HepG2 (cell line): ENCODE results near the gene TAS2R50. TPM values are rescaled to one million over a fixed set of nuclear protein-coding genes. Genes with fewer than 3 reads are reported as not detected.

Source experiments
- ATAC-seq: fragments of 200-7000 bp; cut with Tn5 transposase; 3 replicates; pipeline ENCODE4 v1.9.1; 2020; ENCODE audit warnings: mild to moderate bottlenecking, moderate library complexity
- BruUV-seq: library from RNA; stranded (reverse); fragments of 400-500 nt; replicated peaks from 2 replicates; lab custom pipeline; 2021; lab: Mats Ljungman, UMichigan
- CTCF ChIA-PET: fragments of 300-600 bp; formaldehyde crosslinking; extraction: SDS; loops from one replicate; lab custom pipeline; 2021; ENCODE audit warnings: low total read pairs, inconsistent platforms, low intra/inter-chr PET ratio; lab: Yijun Ruan, JAX
- POLR2A ChIA-PET: fragments of 350-600 bp; sonication (Branson Sonifier 250); formaldehyde crosslinking; loops from one replicate; lab custom pipeline; 2020; ENCODE audit warnings: antibody characterized with exemption, inconsistent platforms; lab: Yijun Ruan, JAX
- DNase-seq: peaks from one replicate; pipeline ENCODE4 v3.0.0-alpha.2; 2015; ENCODE audit warnings: low spot score
- FAIRE-seq: peaks from 3 replicates; lab custom pipeline; 2011; peaks lifted over from hg19 to GRCh38; lab: Jason Lieb, UNC
- H2AFZ ChIP-seq: one replicate; pipeline ENCODE4 v1.6.1; 2011; ENCODE audit warnings: low read length, inconsistent platforms
- H3K27ac ChIP-seq: fragments of 300-600 bp; 3 replicates; pipeline ENCODE4 v1.8.0; 2011; ENCODE audit warnings: mixed run types, mild to moderate bottlenecking, mixed read lengths, low read length, inconsistent platforms; ENCODE audit not compliant: insufficient read depth; ENCODE audit errors: extremely low read length
- H3K27me3 ChIP-seq, 2 experiments: fragments of 200-600 bp in 1 of 2; 2 replicates in 1 of 2; 3 replicates in 1 of 2; pipeline versions ENCODE4 v1.6.0 to v1.8.0; 2011; ENCODE audit warnings: low read length in 2 of 2, mild to moderate bottlenecking in 2 of 2, moderate library complexity in 2 of 2, inconsistent platforms in 1 of 2; ENCODE audit not compliant: insufficient read depth in 2 of 2, control insufficient read depth in 1 of 2
- H3K36me3 ChIP-seq, 2 experiments: fragments of 200-600 bp in 1 of 2; replicated peaks in 1 of 2; 2 replicates in 1 of 2; 3 replicates in 1 of 2; pipeline versions ENCODE4 v1.5.1 to v1.8.0; 2011; ENCODE audit warnings: low read length in 2 of 2, inconsistent platforms in 1 of 2; ENCODE audit not compliant: insufficient read depth in 2 of 2, control insufficient read depth in 1 of 2
- H3K4me1 ChIP-seq: 2 replicates; pipeline ENCODE4 v1.5.1; 2012; ENCODE audit warnings: low read length, inconsistent platforms; ENCODE audit not compliant: insufficient read depth
- H3K4me2 ChIP-seq: 2 replicates; pipeline ENCODE4 v1.6.0; 2011; ENCODE audit warnings: low read depth, low read length, inconsistent platforms
- H3K4me3 ChIP-seq, 3 experiments: fragments of 200-600 bp in 1 of 3; sonication (generic), shearing (Covaris generic) in 1 of 3; replicated peaks in 1 of 3; 2 replicates each; pipeline ENCODE4 v1.5.1; 2011 to 2016; ENCODE audit warnings: low read length in 3 of 3, inconsistent platforms in 2 of 3, low read depth in 2 of 3, mild to moderate bottlenecking in 2 of 3, control low read depth in 1 of 3, mixed read lengths in 1 of 3; ENCODE audit not compliant: insufficient read depth in 1 of 3
- H3K79me2 ChIP-seq: one replicate; pipeline ENCODE4 v1.6.1; 2011; ENCODE audit warnings: low read length, inconsistent platforms; ENCODE audit not compliant: insufficient read depth
- H3K9ac ChIP-seq: 2 replicates; pipeline ENCODE4 v1.6.0; 2011; ENCODE audit warnings: mild to moderate bottlenecking, low read depth, low read length, inconsistent platforms; ENCODE audit not compliant: insufficient read depth
- H3K9me3 ChIP-seq: 2 replicates; pipeline ENCODE4 v1.5.1; 2012; ENCODE audit warnings: mild to moderate bottlenecking, low read length
- H4K20me1 ChIP-seq: 2 replicates; pipeline ENCODE4 v1.6.0; 2011; ENCODE audit warnings: inconsistent platforms, mild to moderate bottlenecking, low read length, moderate library complexity; ENCODE audit not compliant: insufficient read depth
- CAMTA2 ChIP-seq: sonication (generic); formaldehyde crosslinking; IDR thresholded peaks from 2 replicates; pipeline ENCODE4 v1.4.0; 2020; ENCODE audit warnings: mild to moderate bottlenecking, missing genetic modification reagents, borderline replicate concordance
- CCAR2 ChIP-seq: fragments of 200-400 bp; formaldehyde crosslinking; optimal IDR thresholded peaks from 2 replicates; pipeline ENCODE3; 2018; ENCODE audit warnings: low read depth, mild to moderate bottlenecking, low read length, moderate library complexity
- GTF2F1 ChIP-seq: fragments of 150-350 bp; IDR thresholded peaks from 2 replicates; pipeline ENCODE4 v1.6.1; 2014; ENCODE audit warnings: low read length
- GZF1 ChIP-seq: sonication (generic); formaldehyde crosslinking; IDR thresholded peaks from 2 replicates; pipeline ENCODE4 v1.5.1; 2020; ENCODE audit warnings: mild to moderate bottlenecking, missing genetic modification reagents
- HDAC1 ChIP-seq: sonication (generic); formaldehyde crosslinking; IDR thresholded peaks from 2 replicates; pipeline ENCODE4 v1.5.1; 2020; ENCODE audit warnings: mild to moderate bottlenecking, missing genetic modification reagents
- KDM4B ChIP-seq: sonication (generic); formaldehyde crosslinking; IDR thresholded peaks from 2 replicates; pipeline ENCODE4 v1.4.0; 2020; ENCODE audit warnings: missing genetic modification reagents
- PAX8 ChIP-seq: sonication (generic); formaldehyde crosslinking; IDR thresholded peaks from 2 replicates; pipeline ENCODE4 v1.8.0; 2022; ENCODE audit warnings: mild to moderate bottlenecking, missing genetic modification reagents, borderline replicate concordance
- SMAD3 ChIP-seq: sonication (generic); formaldehyde crosslinking; IDR thresholded peaks from 2 replicates; pipeline ENCODE4 v1.4.0; 2020; ENCODE audit warnings: missing genetic modification reagents
- TBX3 ChIP-seq: fragments of 450-650 bp; IDR thresholded peaks from 2 replicates; pipeline ENCODE4 v1.6.1; 2017; ENCODE audit warnings: antibody characterized with exemption, mild to moderate bottlenecking, inconsistent platforms, borderline replicate concordance
- ZBTB43 ChIP-seq: sonication (generic); formaldehyde crosslinking; conservative IDR thresholded peaks from 2 replicates; pipeline ENCODE4 v1.4.0; 2020; ENCODE audit warnings: missing genetic modification reagents
- ZFP82 ChIP-seq: sonication (generic); formaldehyde crosslinking; IDR thresholded peaks from 2 replicates; pipeline ENCODE4 v1.5.1; 2020; ENCODE audit warnings: mild to moderate bottlenecking, missing genetic modification reagents, borderline replicate concordance
- ZFP91 ChIP-seq: sonication (generic); formaldehyde crosslinking; IDR thresholded peaks from 2 replicates; pipeline ENCODE4 v1.9.0; 2022; ENCODE audit warnings: missing genetic modification reagents, mild to moderate bottlenecking, borderline replicate concordance
- ZNF263 ChIP-seq: sonication (generic); formaldehyde crosslinking; IDR thresholded peaks from 2 replicates; pipeline ENCODE4 v1.4.0; 2020; ENCODE audit warnings: missing genetic modification reagents
- ZNF563 ChIP-seq: sonication (generic); formaldehyde crosslinking; IDR thresholded peaks from 2 replicates; pipeline ENCODE4 v1.8.0; 2022; ENCODE audit warnings: mild to moderate bottlenecking, moderate library complexity, missing genetic modification reagents
- ZNF7 ChIP-seq: IDR thresholded peaks from 2 replicates; pipeline ENCODE4 v1.6.1; 2016; ENCODE audit warnings: missing biosample characterization, missing genetic modification reagents
- WGBS: methylation state at CpG from one replicate; pipeline ENCODE4 v1.1.6; 2017; ENCODE audit warnings: low lambda C conversion rate; 5-methylcytosine and 5-hydroxymethylcytosine counted together
- in situ Hi-C: cut with HindIII; loops from 2 replicates; pipeline ENCODE4 v1.10.0; 2017; ENCODE audit warnings: low pct_unique_long_range_greater_than_20kb; ENCODE audit not compliant: extremely low pct_ligation_motif_present
- intact Hi-C: fragments of 100-400 bp; cut with micrococcal nuclease; formaldehyde crosslinking; loops from one replicate; pipeline ENCODE4 v1.10.0; 2022; ENCODE audit not compliant: unreplicated experiment
- polyA plus RNA-seq, 8 experiments: library from polyadenylated mRNA; depleted of rRNA in 3 of 8; stranded (reverse) in 7 of 8; unstranded in 1 of 8; fragments of >200 nt; fragmentation: Illumina TruSeq in 4 of 8; extraction: Trizol in 4 of 8; gene quantifications; 2 replicates each; pipeline versions ENCODE4 v1.2.1 to v1.2.3, GENCODE V29; 2011 to 2016; ENCODE audit warnings: low read depth in 4 of 8, missing spikeins in 1 of 8, mixed read lengths in 1 of 8; ENCODE audit not compliant: insufficient read depth in 1 of 8
- total RNA-seq, 5 experiments: library from RNA; depleted of rRNA; stranded (reverse); fragments of >200 nt; fragmentation: Illumina TruSeq; extraction: Trizol; gene quantifications; 2 replicates each; pipeline ENCODE4 v1.2.3, GENCODE V29; 2016; ENCODE audit warnings: low read depth in 1 of 5
- TF ChIP-seq, protein P1 (sequence below): sonication (generic); formaldehyde crosslinking; IDR thresholded peaks from 2 replicates; pipeline ENCODE4 v1.4.0; 2020; ENCODE audit warnings: missing genetic modification reagents, mild to moderate bottlenecking, borderline replicate concordance
- TF ChIP-seq, protein P2 (sequence below): sonication (generic); IDR thresholded peaks from 2 replicates; pipeline ENCODE4 v1.6.1; 2016; ENCODE audit warnings: low read depth, borderline replicate concordance
- TF ChIP-seq, protein P3 (sequence below): sonication (generic); formaldehyde crosslinking; IDR thresholded peaks from 2 replicates; pipeline ENCODE4 v1.5.0; 2020; ENCODE audit warnings: missing genetic modification reagents

The TAS2R50 gene
- total and polyA plus RNA-seq, 2 of the 13 experiments (the other 11 are each of a cell fraction or from before 2014, with no cell fraction given) = 0.17 to 2.2 TPM

GRCh38 chr12:10966314-10966713, 20.4 kb downstream of the TAS2R50 start (continued):
- TF ChIP-seq, protein P1, sequence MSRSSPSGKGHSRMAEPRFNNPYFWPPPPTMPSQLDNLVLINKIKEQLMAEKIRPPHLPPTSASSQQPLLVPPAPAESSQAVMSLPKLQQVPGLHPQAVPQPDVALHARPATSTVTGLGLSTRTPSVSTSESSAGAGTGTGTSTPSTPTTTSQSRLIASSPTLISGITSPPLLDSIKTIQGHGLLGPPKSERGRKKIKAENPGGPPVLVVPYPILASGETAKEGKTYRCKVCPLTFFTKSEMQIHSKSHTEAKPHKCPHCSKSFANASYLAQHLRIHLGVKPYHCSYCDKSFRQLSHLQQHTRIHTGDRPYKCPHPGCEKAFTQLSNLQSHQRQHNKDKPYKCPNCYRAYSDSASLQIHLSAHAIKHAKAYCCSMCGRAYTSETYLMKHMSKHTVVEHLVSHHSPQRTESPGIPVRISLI (CRISPR knock-in tag) = no peak
- TF ChIP-seq HDAC1 (CRISPR knock-in tag) (no peak), ZNF563 (CRISPR knock-in tag) (no peak), ZBTB43 (CRISPR knock-in tag) (no peak), SMAD3 (CRISPR knock-in tag) (no peak), GZF1 (no peak), PAX8 (CRISPR knock-in tag) (no peak)
- TF ChIP-seq, all 625 proteins: peak for 0

GRCh38 chr12:10965476-10965875, 21.2 kb downstream of the TAS2R50 start:
- Histone ChIP-seq H3K4me1 (no peaks in the 10 kb centered on the region), H3K27me3 (no peaks in the 10 kb centered on the region), H3K79me2 (no peaks in the 10 kb centered on the region), H4K20me1 (no peaks in the 10 kb centered on the region), H3K9me3 (no peaks in the 10 kb centered on the region), H3K9ac (no peak overlapping the region), H3K27ac (no peak overlapping the region), H3K4me3 (no peak overlapping the region), H3K4me2 (no peak overlapping the region), H2AFZ (no peak overlapping the region), H3K36me3 (0 out of 5 replicates have a peak, but pooled peaks cover 0 to 4% of the 10 kb centered on the region in 2 experiments)
- no TSS peak for BruUV-seq
- no peak for DNase-seq
- no peak for ATAC-seq
- no peak for FAIRE-seq
- ChIA-PET POLR2A (no interaction called here), CTCF (no interaction called here)
- intact Hi-C loops (no loop called here), in situ Hi-C loops (no loop called here)
- WGBS = 100% methylated on average over 1 of the region's 1 CpG
- TF ChIP-seq KDM4B (CRISPR knock-in tag) = no peak
- no peak for TF ChIP-seq CCAR2
- TF ChIP-seq ZFP82 (CRISPR knock-in tag) = no peak
- no peak for TF ChIP-seq ZNF263 (CRISPR knock-in tag)
- TF ChIP-seq ZFP91 (CRISPR knock-in tag) = no peak
- TF ChIP-seq CAMTA2 (CRISPR knock-in tag) = no peak
- no peak for TF ChIP-seq TBX3
- TF ChIP-seq, protein P2, sequence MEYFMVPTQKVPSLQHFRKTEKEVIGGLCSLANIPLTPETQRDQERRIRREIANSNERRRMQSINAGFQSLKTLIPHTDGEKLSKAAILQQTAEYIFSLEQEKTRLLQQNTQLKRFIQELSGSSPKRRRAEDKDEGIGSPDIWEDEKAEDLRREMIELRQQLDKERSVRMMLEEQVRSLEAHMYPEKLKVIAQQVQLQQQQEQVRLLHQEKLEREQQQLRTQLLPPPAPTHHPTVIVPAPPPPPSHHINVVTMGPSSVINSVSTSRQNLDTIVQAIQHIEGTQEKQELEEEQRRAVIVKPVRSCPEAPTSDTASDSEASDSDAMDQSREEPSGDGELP = no peak
- no peak for TF ChIP-seq GTF2F1
- TF ChIP-seq, protein P3, sequence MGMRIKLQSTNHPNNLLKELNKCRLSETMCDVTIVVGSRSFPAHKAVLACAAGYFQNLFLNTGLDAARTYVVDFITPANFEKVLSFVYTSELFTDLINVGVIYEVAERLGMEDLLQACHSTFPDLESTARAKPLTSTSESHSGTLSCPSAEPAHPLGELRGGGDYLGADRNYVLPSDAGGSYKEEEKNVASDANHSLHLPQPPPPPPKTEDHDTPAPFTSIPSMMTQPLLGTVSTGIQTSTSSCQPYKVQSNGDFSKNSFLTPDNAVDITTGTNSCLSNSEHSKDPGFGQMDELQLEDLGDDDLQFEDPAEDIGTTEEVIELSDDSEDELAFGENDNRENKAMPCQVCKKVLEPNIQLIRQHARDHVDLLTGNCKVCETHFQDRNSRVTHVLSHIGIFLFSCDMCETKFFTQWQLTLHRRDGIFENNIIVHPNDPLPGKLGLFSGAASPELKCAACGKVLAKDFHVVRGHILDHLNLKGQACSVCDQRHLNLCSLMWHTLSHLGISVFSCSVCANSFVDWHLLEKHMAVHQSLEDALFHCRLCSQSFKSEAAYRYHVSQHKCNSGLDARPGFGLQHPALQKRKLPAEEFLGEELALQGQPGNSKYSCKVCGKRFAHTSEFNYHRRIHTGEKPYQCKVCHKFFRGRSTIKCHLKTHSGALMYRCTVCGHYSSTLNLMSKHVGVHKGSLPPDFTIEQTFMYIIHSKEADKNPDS (CRISPR knock-in tag) = no peak
- TF ChIP-seq ZNF7 (CRISPR knock-in tag) = no peak
